DOHH2 (cell line): Measurements from ENCODE around the gene CNTNAP2.

Source experiments
- H3F3A ChIP-seq: fragments of 200-600 bp; sonication (generic), shearing (Covaris generic); 2 replicates; pipeline ENCODE4 v1.6.0; 2016; ENCODE audit warnings: antibody characterized with exemption, mild to moderate bottlenecking; ENCODE audit not compliant: control insufficient read depth, insufficient read depth
- H3K27ac ChIP-seq: fragments of 200-600 bp; sonication (generic); 2 replicates; pipeline ENCODE4 v1.5.1; 2014; ENCODE audit warnings: low read depth, mild to moderate bottlenecking, low read length, moderate library complexity
- H3K27me3 ChIP-seq: fragments of 200-600 bp; sonication (generic); 2 replicates; pipeline ENCODE4 v1.6.1; 2014; ENCODE audit warnings: mild to moderate bottlenecking, low read length, mixed read lengths; ENCODE audit not compliant: control insufficient read depth
- H3K36me3 ChIP-seq: fragments of 200-600 bp; sonication (generic); 2 replicates; pipeline ENCODE4 v1.6.1; 2014; ENCODE audit warnings: mild to moderate bottlenecking, low read length, moderate library complexity, mixed read lengths; ENCODE audit not compliant: control insufficient read depth
- H3K4me1 ChIP-seq: fragments of 200-600 bp; sonication (generic); 2 replicates; pipeline ENCODE4 v1.6.1; 2014; ENCODE audit warnings: mild to moderate bottlenecking, low read length, mixed read lengths; ENCODE audit not compliant: control insufficient read depth
- H3K4me2 ChIP-seq: fragments of 200-600 bp; sonication (generic); 2 replicates; pipeline ENCODE4 v1.6.0; 2014; ENCODE audit warnings: mild to moderate bottlenecking, low read length, moderate library complexity
- H3K4me3 ChIP-seq: fragments of 200-600 bp; sonication (generic); 2 replicates; pipeline ENCODE4 v1.5.1; 2014; ENCODE audit warnings: mild to moderate bottlenecking, low read length, mixed read lengths
- H3K79me2 ChIP-seq: fragments of 200-600 bp; sonication (generic); 2 replicates; pipeline ENCODE4 v1.6.1; 2014; ENCODE audit warnings: mild to moderate bottlenecking, low read length, mixed read lengths; ENCODE audit not compliant: control insufficient read depth
- H3K9me2 ChIP-seq: fragments of 200-600 bp; sonication (generic); replicated peaks from 2 replicates; pipeline ENCODE4 v1.6.1; 2014; ENCODE audit warnings: mild to moderate bottlenecking, low read length, mixed read lengths; ENCODE audit not compliant: control insufficient read depth
- H3K9me3 ChIP-seq: fragments of 200-600 bp; sonication (generic); 2 replicates; pipeline ENCODE4 v1.6.1; 2014; ENCODE audit warnings: antibody characterized with exemption, low read length, mixed read lengths; ENCODE audit not compliant: control insufficient read depth, insufficient read depth
- H4K20me1 ChIP-seq: fragments of 200-600 bp; sonication (generic); 2 replicates; pipeline ENCODE4 v1.6.0; 2014; ENCODE audit warnings: low read depth, mild to moderate bottlenecking, antibody characterized with exemption, low read length, moderate library complexity; ENCODE audit not compliant: control insufficient read depth, insufficient read depth
- CTCF ChIP-seq: fragments of 200-600 bp; sonication (generic); IDR thresholded peaks from one replicate; pipeline ENCODE4 v1.5.1; 2014; ENCODE audit warnings: antibody characterized with exemption, mild to moderate bottlenecking, low read depth, low read length; ENCODE audit not compliant: poor library complexity, severe bottlenecking
- EZH2phosphoT487 ChIP-seq: fragments of 200-600 bp; sonication (generic); IDR thresholded peaks from 2 replicates; pipeline ENCODE4 v1.6.1; 2017; ENCODE audit warnings: borderline replicate concordance, mild to moderate bottlenecking, antibody characterized with exemption, low read length, moderate library complexity, mixed read lengths

Gene CNTNAP2

GRCh38 chr7:147436718-147437117 lies 1320.1 kb downstream of the CNTNAP2 start:
- TF ChIP-seq EZH2phosphoT487 = no peak
- no peak for TF ChIP-seq CTCF
- Histone ChIP-seq H3F3A (no peaks in the 10 kb centered on the region), H3K27ac (no peak overlapping the region), H3K9me3 (no peaks in the 10 kb centered on the region), H3K9me2 (no peaks in the 10 kb centered on the region), H3K4me3 (no peak overlapping the region), H3K79me2 (no peaks in the 10 kb centered on the region), H3K36me3 (no peaks in the 10 kb centered on the region), H3K4me2 (no peak overlapping the region), H3K27me3 (no peaks in the 10 kb centered on the region), H3K4me1 (no peaks in the 10 kb centered on the region), H4K20me1 (no peaks in the 10 kb centered on the region)

- Histone ChIP-seq H3K79me2 (no peaks in the 10 kb centered on the region), H3K9me3 (no peaks in the 10 kb centered on the region), H3K9me2 (no peaks in the 10 kb centered on the region), H3K27ac (no peak overlapping the region), H3K36me3 (no peaks in the 10 kb centered on the region), H3K27me3 (no peaks in the 10 kb centered on the region), H3K4me2 (no peak overlapping the region), H3K4me1 (no peaks in the 10 kb centered on the region), H3F3A (no peaks in the 10 kb centered on the region), H4K20me1 (no peaks in the 10 kb centered on the region), H3K4me3 (no peak overlapping the region)
- TF ChIP-seq CTCF = no peak
- TF ChIP-seq EZH2phosphoT487 = no peak
These were observed 1321.6 kb downstream of the CNTNAP2 start for GRCh38 chr7:147438216-147438615.

GRCh38 chr7:147443942-147444341 lies 1327.3 kb downstream of the CNTNAP2 start:
- Histone ChIP-seq H3K4me1 (no peaks in the 10 kb centered on the region), H3K36me3 (no peaks in the 10 kb centered on the region), H3K27me3 (no peaks in the 10 kb centered on the region), H3K9me3 (no peaks in the 10 kb centered on the region), H4K20me1 (no peaks in the 10 kb centered on the region), H3K4me3 (no peak overlapping the region), H3K79me2 (no peaks in the 10 kb centered on the region), H3K27ac (no peak overlapping the region), H3F3A (no peaks in the 10 kb centered on the region), H3K4me2 (no peak overlapping the region), H3K9me2 (no peaks in the 10 kb centered on the region)
- TF ChIP-seq EZH2phosphoT487 (no peak), CTCF (no peak)

- no peaks in the 10 kb centered on the region for H3K79me2 ChIP-seq
- H3K9me3 ChIP-seq = no peaks in the 10 kb centered on the region
- no peaks in the 10 kb centered on the region for H4K20me1 ChIP-seq
- no peak overlapping the region for H3K4me2 ChIP-seq
- H3K4me1 ChIP-seq = no peaks in the 10 kb centered on the region
- H3K4me3 ChIP-seq = no peak overlapping the region
- H3K27ac ChIP-seq = no peak overlapping the region
- TF ChIP-seq EZH2phosphoT487 (no peak), CTCF (no peak)
- H3K36me3 ChIP-seq = no peaks in the 10 kb centered on the region
- H3K9me2 ChIP-seq = no peaks in the 10 kb centered on the region
- no peaks in the 10 kb centered on the region for H3K27me3 ChIP-seq
- H3F3A ChIP-seq = no peaks in the 10 kb centered on the region
These were observed 1336.2 kb downstream of the CNTNAP2 start for GRCh38 chr7:147452816-147453215.
